ENCODE data around the gene KIF18A.
"Not testable (repeated sequence)": the region's sequence is repeated elsewhere in the genome, so short reads cannot be mapped to it uniquely, and the experiment has no call there.

Gene KIF18A

GRCh38 chr11:28114731-28115130 lies 6.8 kb upstream of the KIF18A start:
- no peaks in the 10 kb centered on the region for H3K9me3 Mint-ChIP-seq
- H3K27ac Mint-ChIP-seq = no peak overlapping the region
- no peak for DNase-seq
- H3K27me3 Mint-ChIP-seq = no peaks in the 10 kb centered on the region
- H3K4me1 Mint-ChIP-seq = peaks cover 18% of the 10 kb centered on the region
- H3K4me3 Mint-ChIP-seq = no peak overlapping the region
- no peak for ATAC-seq

- ATAC-seq = no peak
- no peak overlapping the region for H3K27ac Mint-ChIP-seq
- DNase-seq = no peak
Observed at GRCh38 chr11:28114116-28114515, 6.2 kb upstream of the KIF18A start.

GRCh38 chr11:28110821-28111200 lies 2.9 kb upstream of the KIF18A start:
- DNase-seq (no peak), ATAC-seq (no peak)
- Mint-ChIP-seq H3K4me3 (peak overlapping the region; percentile 98 to 99), H3K27ac (peak overlapping the region; percentile 96), H3K27me3 (no peaks in the 10 kb centered on the region), H3K9me3 (no peaks in the 10 kb centered on the region), H3K4me1 (peaks cover 28% of the 10 kb centered on the region)

More at GRCh38 chr11:28114116-28114515, 6.2 kb upstream of the KIF18A start:
- peaks cover 24% of the 10 kb centered on the region for H3K4me1 Mint-ChIP-seq
- no peak overlapping the region for H3K4me3 Mint-ChIP-seq
- H3K27me3 Mint-ChIP-seq = no peaks in the 10 kb centered on the region
- H3K9me3 Mint-ChIP-seq = no peaks in the 10 kb centered on the region

- DNase-seq (peak; percentile 37 to 47), ATAC-seq (peak; percentile 38)
- H3K9me3 Mint-ChIP-seq = no peaks in the 10 kb centered on the region
- H3K27ac Mint-ChIP-seq = peak overlapping the region; percentile 96
- H3K4me3 Mint-ChIP-seq = peak overlapping the region; percentile 98 to 99
- peaks cover 33% of the 10 kb centered on the region for H3K4me1 Mint-ChIP-seq
- H3K27me3 Mint-ChIP-seq = no peaks in the 10 kb centered on the region
Observed at GRCh38 chr11:28110108-28110820, 2.3 kb upstream of the KIF18A start.

GRCh38 chr11:28108958-28109357 lies 1.0 kb upstream of the KIF18A start:
- DNase-seq (no peak), ATAC-seq (no peak)
- Mint-ChIP-seq H3K4me3 (peak overlapping the region; percentile 98 to 99), H3K9me3 (no peaks in the 10 kb centered on the region), H3K4me1 (peaks cover 39% of the 10 kb centered on the region), H3K27ac (peak overlapping the region; percentile 100), H3K27me3 (no peaks in the 10 kb centered on the region)

- Mint-ChIP-seq H3K9me3 (no peaks in the 10 kb centered on the region), H3K27me3 (no peaks in the 10 kb centered on the region), H3K27ac (peak overlapping the region; percentile 100), H3K4me3 (peak overlapping the region; percentile 98 to 99), H3K4me1 (peaks cover 37% of the 10 kb centered on the region)
- peak in 1 of 2 donors; percentile 18 for DNase-seq
- ATAC-seq = peak; percentile 3
Observed at GRCh38 chr11:28107191-28107749, 686 bp downstream of the KIF18A start.

GRCh38 chr11:28106353-28107043 lies 1.5 kb downstream of the KIF18A start:
- peak overlapping the region; percentile 98 to 99 for H3K4me3 Mint-ChIP-seq
- ATAC-seq (no peak), DNase-seq (no peak)
- H3K27ac Mint-ChIP-seq = peak overlapping the region in 1 of 2 donors; percentile 46
- H3K9me3 Mint-ChIP-seq = no peaks in the 10 kb centered on the region
- no peaks in the 10 kb centered on the region for H3K27me3 Mint-ChIP-seq
- H3K4me1 Mint-ChIP-seq = peaks cover 31% of the 10 kb centered on the region

- DNase-seq = no peak
- Mint-ChIP-seq H3K27me3 (no peaks in the 10 kb centered on the region), H3K9me3 (no peaks in the 10 kb centered on the region), H3K27ac (no peak overlapping the region), H3K4me3 (peak overlapping the region; percentile 98 to 99), H3K4me1 (peaks cover 31% of the 10 kb centered on the region)
- no peak for ATAC-seq
Observed at GRCh38 chr11:28105869-28106268, 2.1 kb downstream of the KIF18A start.

- Mint-ChIP-seq H3K27ac (no peak overlapping the region), H3K4me1 (peaks cover 30% of the 10 kb centered on the region), H3K4me3 (no peak overlapping the region), H3K27me3 (no peaks in the 10 kb centered on the region), H3K9me3 (no peaks in the 10 kb centered on the region)
- ATAC-seq = no peak
- DNase-seq = no peak
Observed at GRCh38 chr11:28104984-28105383, 3.0 kb downstream of the KIF18A start.

GRCh38 chr11:28104425-28104824 lies 3.5 kb downstream of the KIF18A start:
- H3K27me3 Mint-ChIP-seq = no peaks in the 10 kb centered on the region
- H3K27ac Mint-ChIP-seq = no peak overlapping the region
- H3K9me3 Mint-ChIP-seq = no peaks in the 10 kb centered on the region
- peaks cover 25% of the 10 kb centered on the region for H3K4me1 Mint-ChIP-seq
- ATAC-seq (no peak), DNase-seq (no peak)
- no peak overlapping the region for H3K4me3 Mint-ChIP-seq

GRCh38 chr11:28102300-28102699 lies 5.7 kb downstream of the KIF18A start:
- not testable (repeated sequence) for H3K4me3 Mint-ChIP-seq, H3K27me3 Mint-ChIP-seq, H3K9me3 Mint-ChIP-seq, ATAC-seq, DNase-seq
- Mint-ChIP-seq H3K27ac (peak overlapping the region in 1 of 2 donors; percentile 34), H3K4me1 (peaks cover 18% of the 10 kb centered on the region)

GRCh38 chr11:28100665-28101064 lies 7.3 kb downstream of the KIF18A start:
- H3K27me3 Mint-ChIP-seq = no peaks in the 10 kb centered on the region
- DNase-seq (no peak), ATAC-seq (no peak)
- peaks cover 11% of the 10 kb centered on the region for H3K4me1 Mint-ChIP-seq
- H3K4me3 Mint-ChIP-seq = no peak overlapping the region
- no peaks in the 10 kb centered on the region for H3K9me3 Mint-ChIP-seq
- H3K27ac Mint-ChIP-seq = no peak overlapping the region

- ATAC-seq (no peak), DNase-seq (no peak)
- Mint-ChIP-seq H3K27ac (no peak overlapping the region), H3K4me1 (peaks cover 6% of the 10 kb centered on the region), H3K27me3 (no peaks in the 10 kb centered on the region), H3K4me3 (no peak overlapping the region), H3K9me3 (no peaks in the 10 kb centered on the region)
Observed at GRCh38 chr11:28099715-28100114, 8.2 kb downstream of the KIF18A start.

- no peak overlapping the region for H3K27ac Mint-ChIP-seq
- DNase-seq (no peak), ATAC-seq (no peak)
- no peak overlapping the region for H3K4me3 Mint-ChIP-seq
- H3K9me3 Mint-ChIP-seq = no peaks in the 10 kb centered on the region
- no peaks in the 10 kb centered on the region for H3K4me1 Mint-ChIP-seq
- no peaks in the 10 kb centered on the region for H3K27me3 Mint-ChIP-seq
Observed at GRCh38 chr11:28098257-28098656, 9.7 kb downstream of the KIF18A start.

- H3K27ac Mint-ChIP-seq = no peak overlapping the region
- DNase-seq = no peak
- H3K4me1 Mint-ChIP-seq = no peaks in the 10 kb centered on the region
- H3K4me3 Mint-ChIP-seq = no peak overlapping the region
- no peaks in the 10 kb centered on the region for H3K9me3 Mint-ChIP-seq
- no peak for ATAC-seq
- H3K27me3 Mint-ChIP-seq = no peaks in the 10 kb centered on the region
Observed at GRCh38 chr11:28092786-28093185, 15.2 kb downstream of the KIF18A start.

- Mint-ChIP-seq H3K9me3 (no peaks in the 10 kb centered on the region), H3K27ac (no peak overlapping the region), H3K4me3 (no peak overlapping the region), H3K27me3 (no peaks in the 10 kb centered on the region), H3K4me1 (no peaks in the 10 kb centered on the region)
- ATAC-seq (no peak), DNase-seq (no peak)
Observed at GRCh38 chr11:28090052-28090749, 17.8 kb downstream of the KIF18A start.
